GM19035 (cell line): Measurements from ENCODE around the gene P4HB.

Experiments
- ATAC-seq: cut with Tn5 transposase; IDR thresholded peaks from one replicate; pipeline ENCODE4 v1.9.1; 2021; ENCODE audit not compliant: unreplicated experiment

P4HB gene

GRCh38 chr17:81859906-81860755, at the start of gene P4HB:
Gene P4HB (minus strand): TSS chr17:81860535. CDS start chr17:81860471, 64 bp downstream.
- ATAC-seq: peak; percentile 7

- ATAC-seq: no peak
Observed at GRCh38 chr17:81909231-81909630, 48.9 kb upstream of the P4HB start.

DNA sequence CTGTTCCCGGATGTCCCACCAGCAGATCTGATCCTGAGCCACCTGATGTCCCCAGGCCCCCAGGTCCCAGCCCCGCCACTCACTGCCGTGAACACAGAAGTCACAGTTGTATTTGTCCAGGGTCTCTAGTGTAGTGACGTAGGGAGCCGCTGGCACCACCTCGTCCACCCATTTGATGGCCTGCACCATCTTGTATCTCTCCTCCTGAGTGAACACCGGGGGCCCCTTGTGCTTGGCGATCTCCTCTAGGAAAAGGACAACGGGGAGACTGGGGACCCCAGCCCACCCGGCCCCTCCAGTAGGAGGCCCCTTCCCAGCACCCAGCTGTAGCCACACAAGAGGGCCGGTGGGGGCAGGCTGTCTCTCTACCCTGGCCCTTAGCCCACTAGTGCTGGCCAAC, 48.5 kb upstream of the P4HB start:
- no peak for ATAC-seq

DNA sequence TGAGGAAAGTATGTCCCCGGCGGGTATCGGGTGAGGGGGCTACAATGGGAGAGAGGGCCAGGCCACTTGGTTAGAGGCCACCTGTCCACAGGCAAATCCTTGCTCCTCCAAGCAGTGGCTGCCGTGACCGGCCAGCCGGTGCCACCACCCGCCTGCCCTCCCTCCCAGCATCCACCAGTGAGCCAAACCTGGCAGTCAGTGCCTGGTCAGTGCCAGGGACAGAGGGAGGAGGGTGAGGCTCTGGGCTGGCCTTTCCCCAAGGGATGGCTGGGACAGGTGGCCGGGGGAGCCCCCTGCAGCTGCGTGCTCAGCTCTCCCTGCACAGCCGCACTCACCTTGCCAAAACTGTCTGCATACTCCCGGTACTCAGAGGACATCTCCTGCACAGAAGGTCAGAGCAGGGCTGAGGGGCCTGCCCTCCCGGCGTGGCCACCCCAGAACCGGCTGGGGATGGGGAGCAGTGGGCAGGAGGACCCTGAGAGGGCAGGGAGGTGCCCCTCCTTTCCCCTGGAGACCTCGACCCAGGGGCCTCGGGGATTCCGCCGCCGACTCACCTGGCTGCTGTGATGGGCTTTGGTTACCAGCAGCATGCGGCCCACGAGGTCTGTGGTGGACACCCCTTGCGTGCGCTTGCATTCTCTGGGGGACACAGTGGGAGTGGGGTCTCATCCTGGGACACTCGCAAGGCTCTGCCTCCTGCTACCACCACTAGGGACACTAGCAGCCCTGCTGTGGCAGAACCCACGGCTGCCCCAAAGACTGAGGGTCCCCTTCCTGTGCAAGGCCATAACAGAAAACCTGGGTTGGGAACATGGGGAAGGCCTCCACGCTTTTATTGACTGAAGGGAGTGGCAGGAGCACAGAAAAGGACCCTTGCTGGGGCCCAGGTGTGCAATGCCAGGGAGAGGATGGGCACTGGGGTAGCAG, 47.1 kb upstream of the P4HB start:
- no peak for ATAC-seq

DNA sequence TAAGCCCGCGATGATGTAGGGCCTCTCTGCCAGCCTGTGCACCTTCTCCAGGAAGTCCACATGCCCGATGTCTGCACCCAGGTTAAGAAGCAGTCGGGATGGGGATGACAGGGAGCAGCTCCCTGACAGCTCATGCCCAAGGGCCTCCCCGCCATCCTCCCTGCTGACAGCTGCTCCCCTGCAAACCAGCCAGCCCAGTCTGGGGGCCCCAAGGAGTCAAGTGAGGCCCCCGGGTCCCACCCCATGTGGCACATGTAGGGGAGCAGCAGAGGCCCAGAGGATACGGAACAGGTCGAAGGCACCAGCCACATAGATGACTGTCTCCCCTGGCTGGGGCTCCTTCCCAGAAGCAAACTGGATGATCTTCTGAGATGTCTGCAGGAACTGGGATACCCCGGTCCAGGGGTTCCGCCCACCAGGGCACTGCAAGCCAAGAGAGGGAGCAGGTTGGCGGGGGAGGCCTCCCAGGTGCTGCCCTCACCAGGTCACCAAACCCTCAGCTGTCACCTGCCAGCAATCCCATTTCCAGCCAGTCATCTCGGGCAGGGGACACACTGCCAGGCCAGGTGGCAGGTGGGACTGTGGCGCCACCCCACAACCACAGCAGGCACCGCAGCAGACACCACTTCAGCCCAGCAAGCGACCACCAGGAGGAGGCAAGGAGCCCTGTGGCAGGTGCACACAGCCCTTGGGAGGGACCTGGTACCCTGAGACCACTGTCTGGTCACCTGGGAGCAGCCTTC, 46.3 kb upstream of the P4HB start:
- ATAC-seq: no peak

- no peak for ATAC-seq
Observed at GRCh38 chr17:81905993-81906392, 45.7 kb upstream of the P4HB start.

DNA sequence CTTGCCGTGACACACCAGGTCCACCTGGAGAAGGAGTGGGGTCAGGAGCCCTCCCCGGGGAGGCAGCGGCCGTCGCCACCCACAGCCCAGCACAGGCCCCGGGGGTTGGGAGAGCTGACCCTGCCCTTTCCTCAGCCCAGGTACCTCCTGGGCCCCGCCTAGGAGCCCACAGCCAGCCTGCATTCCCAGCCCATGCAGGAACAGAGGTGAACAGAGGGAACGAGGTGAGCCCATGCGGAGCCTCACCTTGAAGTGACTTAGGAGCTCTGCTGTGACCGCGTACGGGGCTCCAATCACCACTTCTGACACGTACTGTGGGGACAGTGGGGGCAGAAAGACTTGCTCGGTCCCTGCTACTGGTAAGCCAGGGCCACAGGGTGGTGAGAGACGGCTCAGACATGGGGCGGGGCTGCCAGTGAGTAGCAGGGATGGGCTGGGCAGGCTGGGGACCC, 45.1 kb upstream of the P4HB start:
- ATAC-seq: no peak

DNA sequence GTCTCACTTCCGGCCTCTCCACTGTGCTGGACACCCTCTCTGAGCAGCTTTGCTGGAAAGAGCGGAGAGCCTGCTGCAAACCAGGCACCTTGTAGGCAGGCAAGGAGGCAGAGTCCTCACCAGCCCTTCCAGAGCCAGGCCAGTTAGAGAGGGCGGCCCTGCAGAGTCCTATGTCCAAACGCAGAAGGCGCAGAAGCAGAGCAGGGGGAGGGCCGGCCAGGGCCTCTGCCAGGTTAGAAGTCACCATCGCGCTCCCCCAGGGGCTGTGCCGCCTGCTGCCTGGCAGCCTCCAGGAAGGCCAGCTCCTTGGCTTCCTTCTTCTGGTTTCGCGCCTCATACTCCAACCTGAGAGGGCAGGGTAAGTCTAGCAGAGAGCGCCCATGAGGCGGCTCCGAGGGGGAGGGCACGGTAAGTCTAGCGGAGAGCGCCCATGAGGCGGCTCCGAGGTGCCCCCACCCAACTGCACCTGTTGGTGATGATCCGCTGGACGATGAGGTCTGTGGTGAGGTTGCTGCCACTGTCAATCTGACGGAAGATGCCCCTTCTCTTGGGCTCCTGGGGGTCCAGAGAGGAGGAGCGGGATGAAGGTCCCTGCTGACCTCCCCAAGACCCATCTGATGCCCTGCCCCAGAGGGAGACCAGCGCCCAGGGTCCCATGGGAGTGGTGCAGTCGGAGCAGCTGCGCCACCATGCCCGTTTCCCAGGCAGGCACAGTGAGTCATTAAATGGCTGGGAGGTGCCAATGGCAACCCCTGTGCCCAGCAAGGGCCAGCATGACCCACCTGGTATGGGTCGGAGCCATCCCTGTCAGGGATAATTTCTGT, 44.5 kb upstream of the P4HB start:
- no peak for ATAC-seq

DNA sequence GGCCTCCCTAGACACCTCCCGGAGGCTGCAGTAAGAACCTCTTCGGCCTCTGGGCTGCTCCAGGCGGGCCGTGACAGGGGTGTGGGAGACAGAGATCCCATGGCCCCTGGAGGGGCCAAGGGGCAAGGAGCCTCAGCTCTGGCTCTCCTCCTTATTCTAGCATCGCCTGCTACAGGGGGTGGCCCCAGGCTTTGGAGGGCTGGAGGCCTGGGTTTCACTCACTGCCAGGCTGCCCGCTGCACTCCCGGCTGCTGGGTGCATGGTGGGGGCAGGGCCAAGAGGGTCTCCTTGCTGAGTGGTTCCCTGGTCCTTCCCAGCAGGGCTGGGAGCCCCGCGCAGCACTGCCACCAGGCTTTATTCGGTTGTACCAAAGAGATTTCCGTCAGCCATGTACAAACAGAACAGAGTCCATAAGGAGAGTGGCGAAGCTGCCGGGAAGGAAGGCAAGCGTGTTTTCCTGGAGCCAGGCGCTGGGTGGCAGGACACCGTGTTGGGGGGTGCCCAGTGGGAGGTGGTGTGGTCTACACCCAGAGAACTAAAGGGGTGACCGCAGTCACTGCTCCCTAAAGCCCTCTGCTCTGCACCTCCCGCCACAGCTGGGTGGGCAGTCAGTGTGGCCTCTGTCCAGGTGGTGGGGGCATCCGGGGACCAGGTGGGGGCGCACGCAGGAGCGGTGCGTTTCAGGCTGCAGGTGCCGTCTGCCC, 43.7 kb upstream of the P4HB start:
- no peak for ATAC-seq

GRCh38 chr17:81903415-81903831, 43.1 kb upstream of the P4HB start:
- ATAC-seq: no peak

DNA sequence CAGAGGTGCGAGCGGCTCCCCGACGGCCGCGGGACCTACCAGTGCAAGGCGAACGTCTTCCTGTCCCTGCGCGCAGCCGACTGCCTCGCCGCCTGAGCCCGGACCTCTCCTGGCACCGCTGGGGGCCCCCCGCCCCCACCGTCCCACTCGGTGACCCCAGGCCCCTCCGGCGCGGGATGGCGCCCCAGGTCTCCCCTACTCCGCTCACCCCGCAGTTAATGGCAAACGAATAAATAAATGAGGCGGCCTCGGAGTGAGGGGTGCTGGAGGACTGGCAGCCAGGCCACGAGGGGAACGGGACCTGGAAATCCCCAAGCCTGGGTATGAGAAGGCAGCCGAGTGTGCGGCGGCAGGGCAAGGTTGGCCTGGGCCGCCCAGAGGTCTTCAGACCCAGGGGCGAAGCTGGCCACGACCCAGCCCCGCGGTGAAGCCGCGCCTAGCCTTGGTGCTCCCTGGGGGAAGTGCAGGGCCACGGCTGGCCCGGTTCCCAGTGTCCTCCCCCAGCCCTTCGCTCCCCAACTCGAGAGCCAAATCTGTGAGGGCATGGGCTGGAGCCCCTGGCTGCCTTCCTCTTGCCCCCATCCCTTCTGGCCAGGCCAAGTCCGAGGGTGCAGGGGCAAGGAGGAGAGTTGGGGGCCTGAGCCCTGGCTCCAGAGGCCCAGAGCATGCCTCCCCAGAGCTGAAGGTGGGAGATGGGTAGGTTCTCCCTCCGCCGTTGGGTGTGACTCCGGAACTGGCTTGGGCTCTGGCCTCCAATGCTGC, 42.5 kb upstream of the P4HB start:
- ATAC-seq: no peak

GRCh38 chr17:81902023-81902652, 41.8 kb upstream of the P4HB start, which contains the start of gene NPB:
Gene NPB (plus strand): TSS chr17:81902238. CDS start chr17:81902278, 40 bp downstream.
- no peak for ATAC-seq

GRCh38 chr17:81901167-81902022, 41.1 kb upstream of the P4HB start:
- ATAC-seq: no peak

- ATAC-seq: no peak
Observed at GRCh38 chr17:81900181-81900820, 40.0 kb upstream of the P4HB start.

- no peak for ATAC-seq
Observed at GRCh38 chr17:81899514-81900166, 39.3 kb upstream of the P4HB start.

GRCh38 chr17:81898885-81899284, 38.5 kb upstream of the P4HB start:
- ATAC-seq: no peak
